Glutamatergic neuron (in vitro differentiated cells): ENCODE results near the gene SDC4. TPM values are rescaled to one million over a fixed set of nuclear protein-coding genes. Genes with fewer than 3 reads are reported as not detected.
"Not testable (repeated sequence)": the region's sequence is repeated elsewhere in the genome, so short reads cannot be mapped to it uniquely, and the experiment has no call there.

Source experiments
- DNase-seq: peaks from one replicate; pipeline ENCODE4 v3.0.0; 2022
- H3K27ac Mint-ChIP-seq: one replicate; pipeline ENCODE4 v1.8.0; 2020; ENCODE audit warnings: mild to moderate bottlenecking, mixed read lengths, inconsistent platforms; ENCODE audit not compliant: unreplicated experiment
- H3K27me3 Mint-ChIP-seq: one replicate; pipeline ENCODE4 v1.8.0; 2020; ENCODE audit warnings: mild to moderate bottlenecking, moderate library complexity, mixed read lengths, inconsistent platforms; ENCODE audit not compliant: unreplicated experiment
- H3K36me3 Mint-ChIP-seq: one replicate; pipeline ENCODE4 v1.8.0; 2020; ENCODE audit warnings: mild to moderate bottlenecking, mixed read lengths, inconsistent platforms; ENCODE audit not compliant: unreplicated experiment
- H3K4me1 Mint-ChIP-seq: one replicate; pipeline ENCODE4 v1.8.0; 2020; ENCODE audit warnings: mild to moderate bottlenecking, low read depth, mixed read lengths, inconsistent platforms; ENCODE audit not compliant: unreplicated experiment
- H3K4me3 Mint-ChIP-seq: one replicate; pipeline ENCODE4 v1.8.0; 2020; ENCODE audit warnings: mild to moderate bottlenecking, mixed read lengths, inconsistent platforms; ENCODE audit not compliant: unreplicated experiment
- H3K9me3 Mint-ChIP-seq: one replicate; pipeline ENCODE4 v1.8.0; 2020; ENCODE audit warnings: mild to moderate bottlenecking, moderate library complexity, mixed read lengths, inconsistent platforms; ENCODE audit not compliant: unreplicated experiment
- total RNA-seq: library from RNA; stranded (reverse); fragmentation: NEBNext Ultra II Directional; extraction: Animal tissue kit (Norgen Biotek cat#: 25700); gene quantifications from one replicate; pipeline ENCODE4 v1.2.1, GENCODE V29; 2021; ENCODE audit not compliant: unreplicated experiment
- TF ChIP-seq, protein P1 (sequence below): fragments of 200-600 bp; sonication (generic); IDR thresholded peaks from one replicate; pipeline ENCODE4 v1.5.0; 2021; ENCODE audit not compliant: partially characterized antibody, unreplicated experiment

The SDC4 gene
- total RNA-seq, 1 donor from 2014 or later, result 0.61 TPM

DNA sequence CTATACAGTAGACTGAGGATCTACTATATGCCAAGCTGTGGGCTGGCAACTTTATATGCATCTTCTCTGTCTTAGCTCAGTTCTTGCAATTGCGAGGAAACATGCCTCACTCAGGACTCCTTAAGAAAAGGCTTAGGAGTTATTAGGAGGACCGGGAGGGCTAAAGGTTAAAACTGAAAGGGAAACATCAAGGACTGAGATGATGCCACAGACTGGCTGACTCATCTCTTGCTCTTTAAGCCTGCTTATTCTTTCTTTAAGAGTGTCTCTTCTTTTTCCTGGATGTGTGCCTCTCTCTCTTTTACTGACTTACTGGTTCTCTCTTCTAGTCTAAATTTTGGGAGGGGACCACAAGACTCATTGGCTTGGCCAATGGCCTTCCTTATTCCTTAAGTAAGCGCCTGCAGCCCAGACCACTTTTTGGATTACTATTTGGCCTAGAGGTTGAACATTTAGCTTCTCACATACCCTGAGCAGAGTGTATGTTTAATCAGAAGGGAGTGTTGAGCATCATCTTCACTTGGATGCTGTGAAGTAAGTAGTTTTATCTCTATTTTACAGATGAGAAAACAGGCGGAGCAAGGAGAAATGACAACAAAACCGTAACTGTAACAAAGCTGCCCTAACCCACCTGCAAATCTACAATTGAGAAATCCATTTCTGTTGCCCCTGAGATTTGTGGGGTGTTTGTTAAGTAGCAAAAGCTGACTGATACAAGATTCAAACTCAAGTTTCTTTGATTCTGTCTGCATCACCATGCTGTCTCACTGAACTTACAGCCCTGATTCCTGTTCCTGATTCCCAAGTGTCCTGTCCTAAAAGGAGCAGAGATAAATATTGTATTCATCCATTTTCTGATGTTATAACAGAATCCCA lies 7.2 kb upstream of the SDC4 start:
- Mint-ChIP-seq H3K9me3 (no peaks in the 10 kb centered on the region), H3K4me3 (no peak overlapping the region), H3K27ac (no peak overlapping the region), H3K27me3 (no peaks in the 10 kb centered on the region), H3K36me3 (no peaks in the 10 kb centered on the region), H3K4me1 (no peaks in the 10 kb centered on the region)
- TF ChIP-seq, protein P1, sequence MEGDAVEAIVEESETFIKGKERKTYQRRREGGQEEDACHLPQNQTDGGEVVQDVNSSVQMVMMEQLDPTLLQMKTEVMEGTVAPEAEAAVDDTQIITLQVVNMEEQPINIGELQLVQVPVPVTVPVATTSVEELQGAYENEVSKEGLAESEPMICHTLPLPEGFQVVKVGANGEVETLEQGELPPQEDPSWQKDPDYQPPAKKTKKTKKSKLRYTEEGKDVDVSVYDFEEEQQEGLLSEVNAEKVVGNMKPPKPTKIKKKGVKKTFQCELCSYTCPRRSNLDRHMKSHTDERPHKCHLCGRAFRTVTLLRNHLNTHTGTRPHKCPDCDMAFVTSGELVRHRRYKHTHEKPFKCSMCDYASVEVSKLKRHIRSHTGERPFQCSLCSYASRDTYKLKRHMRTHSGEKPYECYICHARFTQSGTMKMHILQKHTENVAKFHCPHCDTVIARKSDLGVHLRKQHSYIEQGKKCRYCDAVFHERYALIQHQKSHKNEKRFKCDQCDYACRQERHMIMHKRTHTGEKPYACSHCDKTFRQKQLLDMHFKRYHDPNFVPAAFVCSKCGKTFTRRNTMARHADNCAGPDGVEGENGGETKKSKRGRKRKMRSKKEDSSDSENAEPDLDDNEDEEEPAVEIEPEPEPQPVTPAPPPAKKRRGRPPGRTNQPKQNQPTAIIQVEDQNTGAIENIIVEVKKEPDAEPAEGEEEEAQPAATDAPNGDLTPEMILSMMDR, result no peak
- no peak for DNase-seq

DNA sequence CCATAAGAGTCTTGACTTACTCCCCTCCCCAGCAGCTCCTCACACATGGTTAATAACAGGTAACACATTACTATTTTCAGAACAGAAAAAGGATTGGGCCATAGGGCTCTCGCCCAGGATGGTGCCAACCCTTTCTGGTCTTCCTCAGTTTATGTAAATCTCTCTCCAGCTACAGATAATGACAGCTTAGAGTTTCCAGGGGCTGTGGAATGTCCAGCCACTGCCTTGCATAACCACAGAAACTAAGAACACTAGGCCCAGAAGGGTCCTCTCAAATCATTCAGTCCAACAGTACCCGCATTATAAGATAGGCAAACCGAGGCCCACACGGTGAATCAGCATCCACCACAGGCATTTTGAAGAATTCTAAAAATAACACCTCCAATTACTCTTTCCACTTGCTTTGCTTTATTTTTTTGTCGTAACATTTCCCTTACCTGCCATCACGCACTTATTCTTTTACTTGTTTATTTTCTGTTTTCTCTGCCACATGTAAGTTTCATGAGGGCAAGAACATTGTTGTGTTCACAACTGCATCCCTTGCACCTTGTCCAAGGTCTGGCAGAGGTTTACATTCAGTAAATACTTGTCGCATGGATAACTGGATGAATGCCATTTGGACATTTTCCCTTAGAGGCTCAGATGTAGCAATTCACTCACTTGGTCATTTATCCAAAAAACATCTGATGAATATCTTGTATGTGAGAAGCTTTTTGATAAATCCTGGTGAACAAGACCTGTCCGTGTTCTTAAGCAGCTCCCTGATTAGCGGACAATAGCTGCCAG lies 6.4 kb upstream of the SDC4 start:
- no peaks in the 10 kb centered on the region for H3K9me3 Mint-ChIP-seq
- no peak overlapping the region for H3K27ac Mint-ChIP-seq
- DNase-seq, result no peak
- H3K27me3 Mint-ChIP-seq, result no peaks in the 10 kb centered on the region
- TF ChIP-seq, protein P1, result no peak
- no peaks in the 10 kb centered on the region for H3K4me1 Mint-ChIP-seq
- H3K36me3 Mint-ChIP-seq, result no peaks in the 10 kb centered on the region
- H3K4me3 Mint-ChIP-seq, result no peak overlapping the region

DNA sequence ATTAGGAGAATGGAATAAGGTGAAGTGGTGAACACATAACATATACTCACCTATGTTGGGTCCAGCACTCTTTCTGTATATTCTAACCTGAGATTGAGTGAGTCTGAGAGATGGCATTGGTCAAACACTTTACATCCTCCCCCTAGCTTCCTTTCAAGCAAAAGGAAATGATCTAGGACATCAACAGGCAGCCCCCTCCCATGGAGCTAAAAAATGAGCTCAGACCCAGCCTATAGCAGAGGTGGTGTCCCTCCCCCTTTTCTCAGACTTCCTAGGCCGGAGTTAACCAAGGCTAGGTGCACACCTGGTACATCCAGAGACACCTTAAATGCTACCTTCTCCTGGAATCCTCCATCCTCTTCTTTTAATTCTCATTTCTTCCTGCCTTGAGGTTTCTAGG lies 5.5 kb upstream of the SDC4 start:
- Mint-ChIP-seq H3K4me1 (no peaks in the 10 kb centered on the region), H3K27me3 (no peaks in the 10 kb centered on the region), H3K36me3 (no peaks in the 10 kb centered on the region), H3K4me3 (no peak overlapping the region), H3K9me3 (no peaks in the 10 kb centered on the region), H3K27ac (no peak overlapping the region)
- TF ChIP-seq, protein P1, result no peak
- DNase-seq, result no peak

DNA sequence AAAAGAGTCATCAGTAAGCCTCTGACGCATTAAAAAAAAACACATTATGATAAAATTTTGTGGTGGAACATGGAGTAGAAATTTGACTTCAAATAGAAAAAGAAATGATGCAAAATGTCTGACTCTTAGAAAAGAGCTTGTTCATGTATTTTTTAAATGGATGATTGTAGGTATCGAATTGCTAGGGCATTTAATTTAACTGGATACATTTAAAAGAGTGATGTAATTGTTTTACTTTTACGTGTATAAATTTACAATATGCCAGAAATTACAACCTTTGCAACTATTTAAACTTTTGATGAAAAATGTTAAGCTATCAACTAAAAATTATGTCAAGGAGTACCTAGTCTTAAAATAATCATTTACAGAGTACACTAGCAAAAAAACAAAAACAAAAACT lies 4.5 kb upstream of the SDC4 start:
- Mint-ChIP-seq H3K36me3 (no peaks in the 10 kb centered on the region), H3K4me1 (no peaks in the 10 kb centered on the region), H3K27ac (no peak overlapping the region), H3K9me3 (no peaks in the 10 kb centered on the region), H3K4me3 (no peak overlapping the region), H3K27me3 (no peaks in the 10 kb centered on the region)
- TF ChIP-seq, protein P1, result no peak
- no peak for DNase-seq

DNA sequence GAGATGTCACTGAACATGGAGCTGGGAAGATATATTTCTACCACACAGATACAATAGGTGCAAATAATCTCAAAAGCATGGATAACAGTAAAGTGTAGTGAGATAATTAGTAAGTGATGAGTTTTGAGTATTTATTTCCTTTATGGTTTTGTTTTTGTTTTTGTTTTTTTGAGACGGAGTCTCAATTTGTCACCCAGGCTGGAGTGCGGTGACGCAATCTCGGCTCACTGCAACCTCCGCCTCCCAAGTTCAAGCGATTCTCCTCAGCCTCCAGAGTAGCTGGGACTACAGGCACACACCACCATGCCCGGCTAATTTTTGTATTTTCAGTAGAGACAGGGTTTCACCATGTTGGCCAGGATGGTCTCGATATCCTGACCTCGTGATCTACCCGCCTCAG lies 2.6 kb upstream of the SDC4 start:
- not testable (repeated sequence) for H3K27ac Mint-ChIP-seq, H3K36me3 Mint-ChIP-seq, H3K9me3 Mint-ChIP-seq, H3K4me3 Mint-ChIP-seq, H3K27me3 Mint-ChIP-seq, DNase-seq, H3K4me1 Mint-ChIP-seq
